Esophagus squamous epithelium (tissue), 4 donors: Measurements from ENCODE around the gene PXT1.

Experiments used
- CTCF ChIP-seq, 6 experiments: fragments of 450-650 bp in 4 of 6; fragments of 200-600 bp in 2 of 6; sonication (generic) in 2 of 6; IDR thresholded peaks; one replicate each; pipeline ENCODE4 v1.5.1; 2016 to 2019; ENCODE audit warnings: antibody characterized with exemption in 6 of 6, mild to moderate bottlenecking in 4 of 6, moderate library complexity in 4 of 6
- POLR2A ChIP-seq, 4 donors: fragments of 450-650 bp; IDR thresholded peaks; one replicate each; pipeline ENCODE4 v1.6.1; 2017; ENCODE audit warnings: antibody characterized with exemption in 4 of 4, mild to moderate bottlenecking in 4 of 4, moderate library complexity in 3 of 4

- no peak for TF ChIP-seq CTCF (IDR thresholded peaks at IDR 0.05)
- no peak for TF ChIP-seq POLR2A (IDR thresholded peaks at IDR 0.05)
Observed at GRCh38 chr6:36461646-36462045, 19.0 kb upstream of the PXT1 start.
